ENCODE results near the gene APCDD1L.

DNA sequence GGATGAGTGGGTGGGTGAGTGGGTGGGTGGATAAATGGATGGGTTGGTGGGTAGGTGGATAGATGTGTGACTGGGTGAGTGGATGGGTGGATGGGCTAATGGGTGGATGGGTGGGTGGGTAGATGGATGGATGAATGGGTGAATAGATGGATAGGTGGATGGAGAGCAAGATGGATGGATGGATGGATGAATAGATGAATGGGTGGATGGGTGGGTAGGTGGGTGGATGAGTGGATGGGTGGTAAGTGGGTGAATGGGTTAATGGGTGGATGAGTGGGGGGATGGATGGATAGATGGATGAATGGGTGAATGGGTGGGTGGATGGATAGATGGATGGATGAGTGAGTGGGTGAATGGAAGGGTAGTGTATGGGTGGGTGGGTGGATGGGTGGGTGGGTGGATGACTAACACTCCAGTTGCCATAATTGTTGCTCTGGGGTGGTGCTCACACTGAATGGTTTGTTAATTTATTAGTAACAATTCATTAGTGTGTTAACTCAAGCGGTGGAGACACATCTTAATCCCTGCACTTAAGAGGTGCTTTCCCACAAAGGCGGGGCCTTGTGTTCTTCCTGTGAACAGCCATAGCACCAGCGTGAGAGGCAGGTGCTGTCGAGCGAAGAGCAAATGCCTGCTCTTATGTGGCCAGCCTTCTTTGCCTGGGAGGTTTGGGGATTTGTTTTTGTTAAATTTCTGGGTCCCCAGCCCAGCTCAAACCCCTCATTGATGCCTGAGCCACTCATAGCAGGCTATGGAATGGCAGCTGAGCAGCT, 4.9 kb upstream of the APCDD1L start:
- TF ChIP-seq, protein P1, sequence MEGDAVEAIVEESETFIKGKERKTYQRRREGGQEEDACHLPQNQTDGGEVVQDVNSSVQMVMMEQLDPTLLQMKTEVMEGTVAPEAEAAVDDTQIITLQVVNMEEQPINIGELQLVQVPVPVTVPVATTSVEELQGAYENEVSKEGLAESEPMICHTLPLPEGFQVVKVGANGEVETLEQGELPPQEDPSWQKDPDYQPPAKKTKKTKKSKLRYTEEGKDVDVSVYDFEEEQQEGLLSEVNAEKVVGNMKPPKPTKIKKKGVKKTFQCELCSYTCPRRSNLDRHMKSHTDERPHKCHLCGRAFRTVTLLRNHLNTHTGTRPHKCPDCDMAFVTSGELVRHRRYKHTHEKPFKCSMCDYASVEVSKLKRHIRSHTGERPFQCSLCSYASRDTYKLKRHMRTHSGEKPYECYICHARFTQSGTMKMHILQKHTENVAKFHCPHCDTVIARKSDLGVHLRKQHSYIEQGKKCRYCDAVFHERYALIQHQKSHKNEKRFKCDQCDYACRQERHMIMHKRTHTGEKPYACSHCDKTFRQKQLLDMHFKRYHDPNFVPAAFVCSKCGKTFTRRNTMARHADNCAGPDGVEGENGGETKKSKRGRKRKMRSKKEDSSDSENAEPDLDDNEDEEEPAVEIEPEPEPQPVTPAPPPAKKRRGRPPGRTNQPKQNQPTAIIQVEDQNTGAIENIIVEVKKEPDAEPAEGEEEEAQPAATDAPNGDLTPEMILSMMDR (IDR thresholded peaks at IDR 0.05) = no peak
- TF ChIP-seq ZNF121 (CRISPR knock-in tag; IDR thresholded peaks at IDR 0.05) (no peak), SP1 (CRISPR knock-in tag; conservative IDR thresholded peaks at IDR 0.05) (no peak), CBFB (CRISPR knock-in tag; IDR thresholded peaks at IDR 0.05; ENCODE audit: low read depth) (no peak), ZNF317 (CRISPR knock-in tag; IDR thresholded peaks at IDR 0.05; ENCODE audit: borderline replicate concordance, low read depth) (no peak)
- TF ChIP-seq, protein P2, sequence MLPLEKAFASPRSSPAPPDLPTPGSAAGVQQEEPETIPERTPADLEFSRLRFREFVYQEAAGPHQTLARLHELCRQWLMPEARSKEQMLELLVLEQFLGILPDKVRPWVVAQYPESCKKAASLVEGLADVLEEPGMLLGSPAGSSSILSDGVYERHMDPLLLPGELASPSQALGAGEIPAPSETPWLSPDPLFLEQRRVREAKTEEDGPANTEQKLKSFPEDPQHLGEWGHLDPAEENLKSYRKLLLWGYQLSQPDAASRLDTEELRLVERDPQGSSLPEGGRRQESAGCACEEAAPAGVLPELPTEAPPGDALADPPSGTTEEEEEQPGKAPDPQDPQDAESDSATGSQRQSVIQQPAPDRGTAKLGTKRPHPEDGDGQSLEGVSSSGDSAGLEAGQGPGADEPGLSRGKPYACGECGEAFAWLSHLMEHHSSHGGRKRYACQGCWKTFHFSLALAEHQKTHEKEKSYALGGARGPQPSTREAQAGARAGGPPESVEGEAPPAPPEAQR (CRISPR knock-in tag; IDR thresholded peaks at IDR 0.05) = no peak
- TF ChIP-seq, protein P3, sequence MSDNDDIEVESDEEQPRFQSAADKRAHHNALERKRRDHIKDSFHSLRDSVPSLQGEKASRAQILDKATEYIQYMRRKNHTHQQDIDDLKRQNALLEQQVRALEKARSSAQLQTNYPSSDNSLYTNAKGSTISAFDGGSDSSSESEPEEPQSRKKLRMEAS (CRISPR knock-in tag; IDR thresholded peaks at IDR 0.05) = no peak
- TF ChIP-seq, protein P4, sequence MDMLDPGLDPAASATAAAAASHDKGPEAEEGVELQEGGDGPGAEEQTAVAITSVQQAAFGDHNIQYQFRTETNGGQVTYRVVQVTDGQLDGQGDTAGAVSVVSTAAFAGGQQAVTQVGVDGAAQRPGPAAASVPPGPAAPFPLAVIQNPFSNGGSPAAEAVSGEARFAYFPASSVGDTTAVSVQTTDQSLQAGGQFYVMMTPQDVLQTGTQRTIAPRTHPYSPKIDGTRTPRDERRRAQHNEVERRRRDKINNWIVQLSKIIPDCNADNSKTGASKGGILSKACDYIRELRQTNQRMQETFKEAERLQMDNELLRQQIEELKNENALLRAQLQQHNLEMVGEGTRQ (CRISPR knock-in tag; IDR thresholded peaks at IDR 0.05) = no peak
- TF ChIP-seq, protein P5, sequence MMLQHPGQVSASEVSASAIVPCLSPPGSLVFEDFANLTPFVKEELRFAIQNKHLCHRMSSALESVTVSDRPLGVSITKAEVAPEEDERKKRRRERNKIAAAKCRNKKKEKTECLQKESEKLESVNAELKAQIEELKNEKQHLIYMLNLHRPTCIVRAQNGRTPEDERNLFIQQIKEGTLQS (CRISPR knock-in tag; conservative IDR thresholded peaks at IDR 0.05) = no peak
- TF ChIP-seq, protein P6, sequence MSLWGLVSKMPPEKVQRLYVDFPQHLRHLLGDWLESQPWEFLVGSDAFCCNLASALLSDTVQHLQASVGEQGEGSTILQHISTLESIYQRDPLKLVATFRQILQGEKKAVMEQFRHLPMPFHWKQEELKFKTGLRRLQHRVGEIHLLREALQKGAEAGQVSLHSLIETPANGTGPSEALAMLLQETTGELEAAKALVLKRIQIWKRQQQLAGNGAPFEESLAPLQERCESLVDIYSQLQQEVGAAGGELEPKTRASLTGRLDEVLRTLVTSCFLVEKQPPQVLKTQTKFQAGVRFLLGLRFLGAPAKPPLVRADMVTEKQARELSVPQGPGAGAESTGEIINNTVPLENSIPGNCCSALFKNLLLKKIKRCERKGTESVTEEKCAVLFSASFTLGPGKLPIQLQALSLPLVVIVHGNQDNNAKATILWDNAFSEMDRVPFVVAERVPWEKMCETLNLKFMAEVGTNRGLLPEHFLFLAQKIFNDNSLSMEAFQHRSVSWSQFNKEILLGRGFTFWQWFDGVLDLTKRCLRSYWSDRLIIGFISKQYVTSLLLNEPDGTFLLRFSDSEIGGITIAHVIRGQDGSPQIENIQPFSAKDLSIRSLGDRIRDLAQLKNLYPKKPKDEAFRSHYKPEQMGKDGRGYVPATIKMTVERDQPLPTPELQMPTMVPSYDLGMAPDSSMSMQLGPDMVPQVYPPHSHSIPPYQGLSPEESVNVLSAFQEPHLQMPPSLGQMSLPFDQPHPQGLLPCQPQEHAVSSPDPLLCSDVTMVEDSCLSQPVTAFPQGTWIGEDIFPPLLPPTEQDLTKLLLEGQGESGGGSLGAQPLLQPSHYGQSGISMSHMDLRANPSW (CRISPR knock-in tag; conservative IDR thresholded peaks at IDR 0.05; ENCODE audit: low read depth) = no peak
